Stimulated activated effector memory CD8-positive, alpha-beta T cell treated with anti-CD3 and anti-CD28 coated beads, Interleukin-12 subunit alpha, Interleukin-12 subunit beta, amount 100 ng/mL, for 72 hours (primary cell): ENCODE measurements around the gene RAI1.
A peak's percentile ranks its signal among the peaks of the same experiment; 100 is the strongest.
"Not testable (repeated sequence)": the region's sequence is repeated elsewhere in the genome, so short reads cannot be mapped to it uniquely, and the experiment has no call there.

Experiments used
- ATAC-seq: fragments of 150-1000 bp; cut with Tn5 transposase; 2 replicates; pipeline ENCODE4 v1.10.0; 2021
- DNase-seq, 2 donors: peaks; one replicate each; pipeline ENCODE4 v3.0.0; 2021 to 2022; ENCODE audit warnings: low spot score in 2 of 2
- H3K27ac Mint-ChIP-seq: one replicate; pipeline ENCODE4 v1.8.0; 2022; ENCODE audit warnings: mild to moderate bottlenecking, mixed read lengths
- H3K36me3 Mint-ChIP-seq: one replicate; pipeline ENCODE4 v1.8.0; 2022; ENCODE audit warnings: mild to moderate bottlenecking, mixed read lengths
- H3K4me1 Mint-ChIP-seq: one replicate; pipeline ENCODE4 v1.8.0; 2022; ENCODE audit warnings: mixed read lengths
- H3K4me3 Mint-ChIP-seq: one replicate; pipeline ENCODE4 v1.8.0; 2022; ENCODE audit warnings: mild to moderate bottlenecking, mixed read lengths
- H3K9me3 Mint-ChIP-seq: one replicate; pipeline ENCODE4 v1.8.0; 2022; ENCODE audit warnings: mixed read lengths

RAI1 gene

GRCh38 chr17:17670701-17671305 lies 10.5 kb upstream of the RAI1 start:
- peaks cover 29% of the 10 kb centered on the region for H3K4me1 Mint-ChIP-seq
- no peak overlapping the region for H3K4me3 Mint-ChIP-seq
- no peaks in the 10 kb centered on the region for H3K36me3 Mint-ChIP-seq
- no peak for DNase-seq
- ATAC-seq = no peak
- no peaks in the 10 kb centered on the region for H3K9me3 Mint-ChIP-seq
- peak overlapping the region; percentile 69 for H3K27ac Mint-ChIP-seq

DNA sequence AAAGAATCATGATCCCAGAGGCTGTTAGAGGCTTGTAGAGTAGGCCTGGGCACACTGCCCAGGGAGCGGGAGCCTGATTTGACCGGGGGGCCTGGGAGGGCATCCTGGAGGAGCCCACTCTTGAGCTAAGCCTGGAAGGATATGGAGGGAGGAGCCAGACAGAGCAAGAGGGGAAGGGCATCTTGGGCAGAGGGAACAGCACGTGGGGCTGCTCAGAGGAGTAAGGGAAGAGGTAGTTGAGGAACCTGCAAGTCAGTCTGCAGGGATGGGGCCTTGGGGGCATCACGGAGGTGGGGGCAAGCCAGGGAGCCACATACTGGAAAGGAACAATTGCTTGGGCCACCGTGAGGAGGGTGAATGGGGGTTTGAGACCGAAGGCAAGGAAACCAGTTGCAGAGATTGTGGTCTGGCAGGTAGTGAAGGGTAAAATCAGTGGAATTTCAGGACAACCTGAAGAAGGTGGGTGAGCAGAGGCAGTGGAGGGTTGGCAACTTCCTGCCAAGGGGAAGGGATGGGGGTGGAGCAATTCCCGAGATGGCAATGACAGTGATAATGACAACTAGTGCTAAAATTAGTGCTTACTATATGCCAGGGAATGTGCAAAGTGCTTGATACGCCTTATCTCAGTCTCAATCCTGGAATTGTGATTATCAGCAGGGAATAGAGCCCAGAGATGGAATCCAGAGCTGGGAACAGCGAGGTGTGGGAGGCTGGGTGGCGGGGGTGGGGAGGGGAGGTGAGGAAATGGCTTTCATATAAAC lies 9.7 kb upstream of the RAI1 start:
- H3K9me3 Mint-ChIP-seq = no peaks in the 10 kb centered on the region
- no peaks in the 10 kb centered on the region for H3K36me3 Mint-ChIP-seq
- DNase-seq = no peak
- ATAC-seq = no peak
- peaks cover 37% of the 10 kb centered on the region for H3K4me1 Mint-ChIP-seq
- no peak overlapping the region for H3K4me3 Mint-ChIP-seq
- H3K27ac Mint-ChIP-seq = peak overlapping the region; percentile 69

GRCh38 chr17:17672453-17673368 lies 8.5 kb upstream of the RAI1 start:
- Mint-ChIP-seq H3K36me3 (no peaks in the 10 kb centered on the region), H3K4me1 (peaks cover 43% of the 10 kb centered on the region), H3K27ac (no peak overlapping the region), H3K9me3 (no peaks in the 10 kb centered on the region), H3K4me3 (no peak overlapping the region)
- no peak for ATAC-seq
- no peak for DNase-seq

DNA sequence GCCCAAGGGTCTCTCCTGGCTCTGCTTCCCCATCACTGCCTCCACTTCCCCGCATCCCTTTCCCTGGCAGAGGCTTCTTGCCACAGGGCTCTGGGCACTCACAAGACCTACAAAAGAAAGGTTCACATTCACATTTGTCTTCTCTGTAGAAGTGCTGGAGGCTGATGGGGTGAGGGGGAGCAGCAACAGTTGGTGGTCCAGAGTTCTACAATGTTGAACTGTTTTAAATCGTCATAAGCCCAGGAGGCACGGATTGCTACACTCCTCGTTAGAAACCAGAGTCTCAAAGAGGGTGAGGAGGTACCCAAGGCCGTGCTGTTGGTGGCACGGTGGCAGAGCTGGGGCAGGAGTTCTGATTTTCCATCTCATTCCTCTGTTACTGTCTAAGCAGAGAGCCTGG lies 5.8 kb upstream of the RAI1 start:
- no peaks in the 10 kb centered on the region for H3K9me3 Mint-ChIP-seq
- peak; percentile 13 for ATAC-seq
- peak overlapping the region; percentile 75 for H3K27ac Mint-ChIP-seq
- no peaks in the 10 kb centered on the region for H3K36me3 Mint-ChIP-seq
- H3K4me3 Mint-ChIP-seq = no peak overlapping the region
- peaks cover 35% of the 10 kb centered on the region for H3K4me1 Mint-ChIP-seq
- DNase-seq = no peak

GRCh38 chr17:17675925-17676534 lies 5.2 kb upstream of the RAI1 start:
- Mint-ChIP-seq H3K9me3 (no peaks in the 10 kb centered on the region), H3K36me3 (no peaks in the 10 kb centered on the region), H3K27ac (peak overlapping the region; percentile 75), H3K4me1 (peaks cover 40% of the 10 kb centered on the region), H3K4me3 (no peak overlapping the region)
- DNase-seq (no peak), ATAC-seq (peak; percentile 40)

DNA sequence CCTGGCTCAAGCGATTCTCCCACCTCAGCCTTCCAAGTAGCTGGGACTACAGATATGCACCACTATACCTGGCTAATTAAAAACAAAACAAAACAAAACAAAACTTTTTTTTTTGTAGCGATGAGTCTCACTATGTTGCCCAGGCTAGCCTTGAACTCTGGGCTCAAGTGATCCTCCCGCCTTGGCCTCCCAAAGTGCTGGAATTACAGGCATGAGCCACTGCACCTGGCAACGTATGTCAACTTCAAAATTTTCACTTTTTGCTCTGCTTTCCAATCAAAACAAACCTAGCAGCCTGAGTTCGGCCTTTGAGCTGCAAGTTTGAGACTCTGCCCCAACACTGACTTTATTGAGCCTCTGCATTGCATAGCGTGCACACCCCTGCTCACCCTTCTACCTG lies 4.5 kb upstream of the RAI1 start:
- DNase-seq = no peak

GRCh38 chr17:17677299-17678040 lies 3.8 kb upstream of the RAI1 start:
- no peak overlapping the region for H3K4me3 Mint-ChIP-seq
- peak overlapping the region; percentile 75 for H3K27ac Mint-ChIP-seq
- no peaks in the 10 kb centered on the region for H3K9me3 Mint-ChIP-seq
- ATAC-seq (no peak), DNase-seq (no peak)
- no peaks in the 10 kb centered on the region for H3K36me3 Mint-ChIP-seq
- H3K4me1 Mint-ChIP-seq = peaks cover 33% of the 10 kb centered on the region

More for the DNA sequence above, 4.5 kb upstream of the RAI1 start:
- Mint-ChIP-seq H3K4me1 (peaks cover 35% of the 10 kb centered on the region), H3K27ac (peak overlapping the region; percentile 75), H3K9me3 (no peaks in the 10 kb centered on the region), H3K4me3 (no peak overlapping the region), H3K36me3 (no peaks in the 10 kb centered on the region)
- no peak for ATAC-seq

- not testable (repeated sequence) for H3K4me3 Mint-ChIP-seq, H3K9me3 Mint-ChIP-seq, H3K27ac Mint-ChIP-seq, DNase-seq, ATAC-seq, H3K36me3 Mint-ChIP-seq
- peaks cover 30% of the 10 kb centered on the region for H3K4me1 Mint-ChIP-seq
Measured at GRCh38 chr17:17678063-17678699, 3.1 kb upstream of the RAI1 start.

DNA sequence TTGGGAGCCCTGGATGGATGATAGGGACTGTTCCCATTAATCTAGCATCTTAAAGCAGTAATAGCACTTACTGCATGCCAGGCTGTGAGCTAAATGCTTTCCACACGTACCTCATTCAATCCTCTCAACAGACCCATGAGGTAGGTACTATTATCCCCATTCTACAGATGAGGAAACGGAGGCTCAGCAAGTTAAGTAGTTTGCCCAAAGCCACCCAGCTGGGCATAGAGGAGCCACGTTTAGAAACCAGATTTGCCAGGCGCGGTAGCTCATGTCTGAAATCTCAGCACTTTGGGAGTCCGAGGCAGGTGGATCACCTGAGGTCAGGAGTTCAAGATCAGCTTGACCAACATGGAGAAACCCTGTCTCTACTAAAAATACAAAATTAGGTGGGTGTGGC lies 2.0 kb upstream of the RAI1 start:
- ATAC-seq (no peak), DNase-seq (no peak)
- Mint-ChIP-seq H3K4me3 (no peak overlapping the region), H3K36me3 (no peaks in the 10 kb centered on the region), H3K9me3 (no peaks in the 10 kb centered on the region), H3K4me1 (peaks cover 33% of the 10 kb centered on the region), H3K27ac (no peak overlapping the region)

GRCh38 chr17:17679748-17680147 lies 1.5 kb upstream of the RAI1 start:
- H3K9me3 Mint-ChIP-seq = no peaks in the 10 kb centered on the region
- DNase-seq (no peak), ATAC-seq (no peak)
- H3K36me3 Mint-ChIP-seq = no peaks in the 10 kb centered on the region
- H3K27ac Mint-ChIP-seq = no peak overlapping the region
- no peak overlapping the region for H3K4me3 Mint-ChIP-seq
- H3K4me1 Mint-ChIP-seq = peaks cover 35% of the 10 kb centered on the region

DNA sequence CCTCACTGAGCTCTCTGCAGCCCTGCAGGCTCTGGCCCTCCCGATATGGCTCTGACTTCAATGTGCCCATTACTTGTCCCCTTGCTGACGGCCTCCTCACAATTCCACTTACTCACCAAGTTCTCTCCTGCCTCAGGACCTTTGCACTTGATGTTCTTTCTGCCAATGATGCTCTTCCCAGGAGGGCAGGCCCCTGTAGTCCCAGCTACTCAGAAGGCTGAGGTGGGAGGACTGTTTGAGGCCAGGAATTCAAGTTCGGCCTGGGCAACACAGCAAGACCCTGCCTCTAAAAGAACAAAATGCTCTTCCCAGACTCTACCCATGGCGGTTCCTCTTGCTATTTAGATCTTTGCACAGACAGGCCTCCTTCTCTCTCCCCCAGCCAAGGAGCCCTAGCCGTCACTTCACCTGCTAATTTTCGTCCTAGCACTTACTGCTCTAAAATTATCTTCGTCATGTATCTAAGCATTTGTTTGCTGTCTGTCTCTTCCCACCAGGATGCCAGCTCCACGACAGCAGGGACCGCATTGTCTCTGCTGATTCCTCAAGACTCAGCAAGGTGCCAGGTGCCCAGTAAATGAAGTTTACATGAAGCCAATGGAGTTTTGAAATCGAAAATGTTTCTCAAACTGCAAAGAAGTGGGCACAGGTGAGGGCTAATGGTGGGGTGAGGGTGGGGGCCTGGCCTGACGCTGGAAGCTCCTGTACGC lies 626 bp upstream of the RAI1 start:
- Mint-ChIP-seq H3K36me3 (no peaks in the 10 kb centered on the region), H3K9me3 (no peaks in the 10 kb centered on the region), H3K27ac (no peak overlapping the region), H3K4me3 (peak overlapping the region; percentile 30), H3K4me1 (peaks cover 39% of the 10 kb centered on the region)
- ATAC-seq (no peak), DNase-seq (no peak)

DNA sequence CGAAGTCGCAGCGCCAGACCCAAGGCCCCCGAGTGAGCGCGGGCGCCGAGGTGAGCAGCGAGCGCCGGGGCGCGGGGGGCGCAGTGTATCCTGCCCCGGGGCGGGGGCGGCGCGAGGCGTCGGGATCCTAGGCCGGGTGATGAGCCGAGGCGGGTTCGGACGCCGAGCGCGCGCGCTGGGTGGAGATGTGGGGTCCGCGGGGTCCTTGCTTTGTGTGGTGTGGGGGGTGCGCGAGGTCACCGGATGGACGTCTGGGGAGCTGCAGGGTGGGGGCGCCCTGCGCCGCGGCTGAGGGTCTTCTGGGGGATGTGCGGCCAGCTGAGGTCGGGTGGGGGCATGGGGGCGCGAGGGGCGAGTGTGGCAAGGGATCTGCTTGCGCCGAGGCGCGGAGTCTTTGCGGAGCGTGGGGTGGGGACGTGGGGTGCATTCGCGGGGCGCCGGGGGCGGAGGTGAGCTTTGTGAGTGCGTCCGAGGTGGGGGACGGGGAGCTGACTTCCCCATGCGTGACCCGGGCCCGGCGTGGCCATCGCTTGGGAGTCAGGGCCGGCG lies 560 bp downstream of the RAI1 start:
- Mint-ChIP-seq H3K27ac (peak overlapping the region; percentile 88), H3K4me3 (peak overlapping the region; percentile 78), H3K36me3 (no peaks in the 10 kb centered on the region), H3K4me1 (peaks cover 37% of the 10 kb centered on the region), H3K9me3 (no peaks in the 10 kb centered on the region)
- ATAC-seq (peak; percentile 66), DNase-seq (peak; percentile 26 to 86)

GRCh38 chr17:17682293-17682736 lies 1.1 kb downstream of the RAI1 start:
- peak overlapping the region; percentile 78 for H3K4me3 Mint-ChIP-seq
- peaks cover 39% of the 10 kb centered on the region for H3K4me1 Mint-ChIP-seq
- H3K36me3 Mint-ChIP-seq = no peaks in the 10 kb centered on the region
- ATAC-seq = peak; percentile 72
- peak in 1 of 2 donors; percentile 64 for DNase-seq
- peak overlapping the region; percentile 88 for H3K27ac Mint-ChIP-seq
- no peaks in the 10 kb centered on the region for H3K9me3 Mint-ChIP-seq
